Measurements from ENCODE around the gene PRDM16.

PRDM16 gene

GRCh38 chr1:3187415-3188149 is 118.6 kb downstream of the PRDM16 start:
- Histone ChIP-seq H2AK5ac (ENCODE audit: low read length, severe bottlenecking) (no peak overlapping the region), H3K23ac (ENCODE audit: low read length in 2 of 2) (no peak overlapping the region)
- 89% methylated on average over 21 of the region's 21 CpGs for WGBS

GRCh38 chr1:3188150-3188971 is 119.4 kb downstream of the PRDM16 start:
- Histone ChIP-seq H3K36me3 (ENCODE audit: control insufficient read depth in 1 of 2, insufficient read depth in 2 of 2, low read depth in 1 of 2, low read length in 2 of 2) (no peaks in the 10 kb centered on the region), H3K23ac (ENCODE audit: low read length in 2 of 2) (no peak overlapping the region), H2BK15ac (ENCODE audit: low read depth, poor library complexity, severe bottlenecking) (no peak overlapping the region), H2BK120ac (ENCODE audit: low read depth, low read length) (no peak overlapping the region), H4K8ac (ENCODE audit: low read length) (no peak overlapping the region), H2AFZ (ENCODE audit: low read depth, low read length) (no peak overlapping the region), H3K4me2 (ENCODE audit: low read length, poor library complexity, severe bottlenecking) (no peak overlapping the region), H4K91ac (ENCODE audit: low read length) (no peak overlapping the region), H3K27me3 (ENCODE audit: control insufficient read depth in 1 of 2, insufficient read depth in 1 of 2, low read length in 2 of 2) (peaks cover 0 to 22% of the 10 kb centered on the region in 2 experiments), H3K79me1 (replicated peaks; ENCODE audit: low read length, poor library complexity, severe bottlenecking) (no peaks in the 10 kb centered on the region), H3K4me1 (ENCODE audit: control insufficient read depth, insufficient read depth, low read depth, low read length) (no peaks in the 10 kb centered on the region), H3K14ac (ENCODE audit: low read length in 2 of 2) (no peak overlapping the region), H3K18ac (ENCODE audit: low read depth in 1 of 2, low read length in 2 of 2) (no peak overlapping the region), H2BK12ac (ENCODE audit: low read length in 2 of 2) (no peak overlapping the region), H3K9ac (ENCODE audit: low read length) (no peak overlapping the region), H3K9me3 (ENCODE audit: control insufficient read depth, low read length) (no peaks in the 10 kb centered on the region), H2AK5ac (ENCODE audit: low read length, severe bottlenecking) (no peak overlapping the region), H3K4me3 (ENCODE audit: insufficient read depth in 1 of 2, low read depth in 1 of 2, low read length in 2 of 2) (no peak overlapping the region), H3K27ac (ENCODE audit: low read length, poor library complexity, severe bottlenecking) (no peak overlapping the region), H3K4ac (ENCODE audit: low read depth in 1 of 2, low read length in 2 of 2) (no peak overlapping the region), H2BK5ac (ENCODE audit: low read depth, low read length, poor library complexity, severe bottlenecking) (no peak overlapping the region)
- no peak for DNase-seq
- WGBS, result 91% methylated on average over 34 of the region's 34 CpGs

More at GRCh38 chr1:3187415-3188149, 118.6 kb downstream of the PRDM16 start:
- Histone ChIP-seq H3K14ac (ENCODE audit: low read length in 2 of 2) (no peak overlapping the region), H3K36me3 (ENCODE audit: control insufficient read depth in 1 of 2, insufficient read depth in 2 of 2, low read depth in 1 of 2, low read length in 2 of 2) (no peaks in the 10 kb centered on the region), H3K18ac (ENCODE audit: low read depth in 1 of 2, low read length in 2 of 2) (no peak overlapping the region), H2AFZ (ENCODE audit: low read depth, low read length) (no peak overlapping the region), H3K4ac (ENCODE audit: low read depth in 1 of 2, low read length in 2 of 2) (no peak overlapping the region), H3K4me3 (ENCODE audit: insufficient read depth in 1 of 2, low read depth in 1 of 2, low read length in 2 of 2) (no peak overlapping the region), H3K79me1 (replicated peaks; ENCODE audit: low read length, poor library complexity, severe bottlenecking) (no peaks in the 10 kb centered on the region), H3K27me3 (ENCODE audit: control insufficient read depth in 1 of 2, insufficient read depth in 1 of 2, low read length in 2 of 2) (peaks cover 0 to 24% of the 10 kb centered on the region in 2 experiments), H3K4me2 (ENCODE audit: low read length, poor library complexity, severe bottlenecking) (no peak overlapping the region), H2BK15ac (ENCODE audit: low read depth, poor library complexity, severe bottlenecking) (no peak overlapping the region), H3K4me1 (ENCODE audit: control insufficient read depth, insufficient read depth, low read depth, low read length) (no peaks in the 10 kb centered on the region), H4K8ac (ENCODE audit: low read length) (no peak overlapping the region), H2BK120ac (ENCODE audit: low read depth, low read length) (no peak overlapping the region), H3K9me3 (ENCODE audit: control insufficient read depth, low read length) (no peaks in the 10 kb centered on the region), H2BK5ac (ENCODE audit: low read depth, low read length, poor library complexity, severe bottlenecking) (no peak overlapping the region), H2BK12ac (ENCODE audit: low read length in 2 of 2) (no peak overlapping the region), H3K9ac (ENCODE audit: low read length) (no peak overlapping the region), H3K27ac (ENCODE audit: low read length, poor library complexity, severe bottlenecking) (no peak overlapping the region), H4K91ac (ENCODE audit: low read length) (no peak overlapping the region)
- DNase-seq, result no peak

- Histone ChIP-seq H3K36me3 (ENCODE audit: control insufficient read depth in 1 of 2, insufficient read depth in 2 of 2, low read depth in 1 of 2, low read length in 2 of 2) (no peaks in the 10 kb centered on the region), H3K4me2 (ENCODE audit: low read length, poor library complexity, severe bottlenecking) (no peak overlapping the region), H3K18ac (ENCODE audit: low read depth in 1 of 2, low read length in 2 of 2) (no peak overlapping the region), H2BK12ac (ENCODE audit: low read length in 2 of 2) (no peak overlapping the region), H2BK5ac (ENCODE audit: low read depth, low read length, poor library complexity, severe bottlenecking) (no peak overlapping the region), H3K23ac (ENCODE audit: low read length in 2 of 2) (no peak overlapping the region), H4K91ac (ENCODE audit: low read length) (no peak overlapping the region), H2BK15ac (ENCODE audit: low read depth, poor library complexity, severe bottlenecking) (no peak overlapping the region), H3K14ac (ENCODE audit: low read length in 2 of 2) (no peak overlapping the region), H3K27me3 (ENCODE audit: control insufficient read depth in 1 of 2, insufficient read depth in 1 of 2, low read length in 2 of 2) (peaks cover 0 to 6% of the 10 kb centered on the region in 2 experiments), H2AFZ (ENCODE audit: low read depth, low read length) (no peak overlapping the region), H2BK120ac (ENCODE audit: low read depth, low read length) (no peak overlapping the region), H3K27ac (ENCODE audit: low read length, poor library complexity, severe bottlenecking) (no peak overlapping the region), H4K8ac (ENCODE audit: low read length) (no peak overlapping the region), H3K4me3 (ENCODE audit: insufficient read depth in 1 of 2, low read depth in 1 of 2, low read length in 2 of 2) (no peak overlapping the region), H3K4ac (ENCODE audit: low read depth in 1 of 2, low read length in 2 of 2) (no peak overlapping the region), H3K79me1 (replicated peaks; ENCODE audit: low read length, poor library complexity, severe bottlenecking) (no peaks in the 10 kb centered on the region), H3K9me3 (ENCODE audit: control insufficient read depth, low read length) (no peaks in the 10 kb centered on the region), H3K9ac (ENCODE audit: low read length) (no peak overlapping the region), H2AK5ac (ENCODE audit: low read length, severe bottlenecking) (no peak overlapping the region), H3K4me1 (ENCODE audit: control insufficient read depth, insufficient read depth, low read depth, low read length) (no peaks in the 10 kb centered on the region)
- WGBS, result 80% methylated on average over 30 of the region's 32 CpGs
- no peak for DNase-seq
Observed at GRCh38 chr1:3190256-3191041, 121.4 kb downstream of the PRDM16 start.

GRCh38 chr1:3192361-3192760 is 123.4 kb downstream of the PRDM16 start:
- Histone ChIP-seq H2AK5ac (ENCODE audit: low read length, severe bottlenecking) (no peak overlapping the region), H3K4me3 (ENCODE audit: insufficient read depth in 1 of 2, low read depth in 1 of 2, low read length in 2 of 2) (no peak overlapping the region), H2BK12ac (ENCODE audit: low read length in 2 of 2) (no peak overlapping the region), H3K4me2 (ENCODE audit: low read length, poor library complexity, severe bottlenecking) (no peak overlapping the region), H3K14ac (ENCODE audit: low read length in 2 of 2) (no peak overlapping the region), H3K9ac (ENCODE audit: low read length) (no peak overlapping the region), H2BK120ac (ENCODE audit: low read depth, low read length) (no peak overlapping the region), H3K27me3 (ENCODE audit: control insufficient read depth in 1 of 2, insufficient read depth in 1 of 2, low read length in 2 of 2) (peaks cover 0 to 3% of the 10 kb centered on the region in 2 experiments), H3K4ac (ENCODE audit: low read depth in 1 of 2, low read length in 2 of 2) (no peak overlapping the region), H3K79me1 (replicated peaks; ENCODE audit: low read length, poor library complexity, severe bottlenecking) (no peaks in the 10 kb centered on the region), H4K8ac (ENCODE audit: low read length) (no peak overlapping the region), H3K27ac (ENCODE audit: low read length, poor library complexity, severe bottlenecking) (no peak overlapping the region), H2AFZ (ENCODE audit: low read depth, low read length) (no peak overlapping the region), H2BK5ac (ENCODE audit: low read depth, low read length, poor library complexity, severe bottlenecking) (no peak overlapping the region), H2BK15ac (ENCODE audit: low read depth, poor library complexity, severe bottlenecking) (no peak overlapping the region), H3K23ac (ENCODE audit: low read length in 2 of 2) (no peak overlapping the region), H3K4me1 (ENCODE audit: control insufficient read depth, insufficient read depth, low read depth, low read length) (no peaks in the 10 kb centered on the region), H3K18ac (ENCODE audit: low read depth in 1 of 2, low read length in 2 of 2) (no peak overlapping the region), H3K9me3 (ENCODE audit: control insufficient read depth, low read length) (no peaks in the 10 kb centered on the region), H4K91ac (ENCODE audit: low read length) (no peak overlapping the region), H3K36me3 (ENCODE audit: control insufficient read depth in 1 of 2, insufficient read depth in 2 of 2, low read depth in 1 of 2, low read length in 2 of 2) (no peaks in the 10 kb centered on the region)
- no peak for DNase-seq
- 85% methylated on average over 6 of the region's 6 CpGs for WGBS
